GM19193 (cell line): ENCODE data around the gene MTMR11.

Source experiments
- POLR2A ChIP-seq: IDR thresholded peaks from 4 replicates; pipeline ENCODE4 v1.6.1; 2011; ENCODE audit not compliant: insufficient read depth, insufficient read length; ENCODE audit errors: extremely low read depth

Gene MTMR11, protein sequence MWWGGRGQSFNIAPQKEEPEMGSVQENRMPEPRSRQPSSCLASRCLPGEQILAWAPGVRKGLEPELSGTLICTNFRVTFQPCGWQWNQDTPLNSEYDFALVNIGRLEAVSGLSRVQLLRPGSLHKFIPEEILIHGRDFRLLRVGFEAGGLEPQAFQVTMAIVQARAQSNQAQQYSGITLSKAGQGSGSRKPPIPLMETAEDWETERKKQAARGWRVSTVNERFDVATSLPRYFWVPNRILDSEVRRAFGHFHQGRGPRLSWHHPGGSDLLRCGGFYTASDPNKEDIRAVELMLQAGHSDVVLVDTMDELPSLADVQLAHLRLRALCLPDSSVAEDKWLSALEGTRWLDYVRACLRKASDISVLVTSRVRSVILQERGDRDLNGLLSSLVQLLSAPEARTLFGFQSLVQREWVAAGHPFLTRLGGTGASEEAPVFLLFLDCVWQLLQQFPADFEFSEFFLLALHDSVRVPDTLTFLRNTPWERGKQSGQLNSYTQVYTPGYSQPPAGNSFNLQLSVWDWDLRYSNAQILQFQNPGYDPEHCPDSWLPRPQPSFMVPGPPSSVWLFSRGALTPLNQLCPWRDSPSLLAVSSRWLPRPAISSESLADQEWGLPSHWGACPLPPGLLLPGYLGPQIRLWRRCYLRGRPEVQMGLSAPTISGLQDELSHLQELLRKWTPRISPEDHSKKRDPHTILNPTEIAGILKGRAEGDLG

DNA sequence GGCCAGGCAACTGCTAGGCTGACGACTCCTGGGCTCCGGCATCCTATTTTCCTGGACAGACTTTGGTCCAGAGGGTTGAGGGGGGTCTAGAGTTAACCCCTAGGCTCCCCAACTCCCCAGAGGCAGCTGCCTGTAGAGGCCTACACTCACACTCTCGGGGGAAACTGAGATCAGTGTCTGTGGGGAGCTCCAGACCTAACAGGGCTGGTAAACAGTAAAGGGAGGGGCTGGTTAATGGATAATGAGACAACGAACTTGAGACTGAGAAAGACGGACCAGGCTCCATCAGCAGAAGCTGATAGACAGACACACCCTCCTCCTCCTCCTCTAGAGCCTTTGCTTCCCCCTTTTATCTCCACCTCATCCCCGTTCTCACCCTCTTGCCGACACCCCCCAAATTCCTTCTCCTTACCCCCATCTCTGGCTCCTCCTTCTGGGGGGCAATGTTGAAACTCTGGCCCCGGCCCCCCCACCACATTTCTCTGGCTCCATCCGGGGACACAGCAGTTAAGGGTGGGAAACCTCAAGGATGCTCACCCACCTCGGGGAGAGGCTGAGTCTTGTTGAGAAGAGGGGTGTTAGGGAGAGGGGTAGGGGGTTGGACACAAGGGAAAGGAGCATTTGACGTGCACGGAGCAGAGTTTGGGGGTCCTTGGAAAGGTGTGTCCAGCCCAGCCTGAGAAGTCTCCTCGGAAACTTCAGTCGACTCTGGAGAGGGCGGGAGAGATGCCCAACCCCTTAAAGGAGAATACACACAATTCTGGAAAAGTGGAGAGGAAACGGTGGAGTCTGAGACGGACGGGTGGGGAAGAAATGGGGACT lies at the start of gene MTMR11:
Gene MTMR11 (minus strand): TSS at position 710 of the 822 bp plus-strand sequence. CDS start 232 bp downstream, at position 478.
- TF ChIP-seq POLR2A = no peak

DNA sequence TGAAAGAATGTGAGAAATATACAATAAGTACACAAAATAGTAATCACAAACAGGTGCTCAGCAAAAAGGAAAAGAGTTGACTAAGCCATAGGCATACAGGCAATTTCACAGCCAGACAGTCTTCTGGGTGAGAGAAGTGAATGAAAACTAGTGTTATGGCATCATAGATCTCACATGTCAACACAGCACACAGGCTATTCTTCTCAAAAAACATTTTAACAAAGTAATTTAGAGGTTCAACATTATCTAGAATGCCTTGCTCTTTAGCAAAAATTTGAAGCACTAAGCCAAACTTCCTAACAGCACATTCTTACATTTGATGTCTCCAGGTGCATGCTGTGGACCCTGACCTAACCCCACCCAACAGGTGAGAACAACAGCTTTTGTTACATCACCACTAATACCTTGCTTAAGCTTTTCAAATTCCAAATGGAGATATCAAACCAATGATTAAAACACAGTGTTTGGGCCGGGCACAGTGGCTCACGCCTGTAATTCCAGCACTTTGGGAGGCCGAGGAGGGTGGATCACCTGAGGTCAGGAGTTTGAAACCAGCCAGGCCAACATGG lies 43.4 kb upstream of the MTMR11 start:
- TF ChIP-seq POLR2A = no peak

DNA sequence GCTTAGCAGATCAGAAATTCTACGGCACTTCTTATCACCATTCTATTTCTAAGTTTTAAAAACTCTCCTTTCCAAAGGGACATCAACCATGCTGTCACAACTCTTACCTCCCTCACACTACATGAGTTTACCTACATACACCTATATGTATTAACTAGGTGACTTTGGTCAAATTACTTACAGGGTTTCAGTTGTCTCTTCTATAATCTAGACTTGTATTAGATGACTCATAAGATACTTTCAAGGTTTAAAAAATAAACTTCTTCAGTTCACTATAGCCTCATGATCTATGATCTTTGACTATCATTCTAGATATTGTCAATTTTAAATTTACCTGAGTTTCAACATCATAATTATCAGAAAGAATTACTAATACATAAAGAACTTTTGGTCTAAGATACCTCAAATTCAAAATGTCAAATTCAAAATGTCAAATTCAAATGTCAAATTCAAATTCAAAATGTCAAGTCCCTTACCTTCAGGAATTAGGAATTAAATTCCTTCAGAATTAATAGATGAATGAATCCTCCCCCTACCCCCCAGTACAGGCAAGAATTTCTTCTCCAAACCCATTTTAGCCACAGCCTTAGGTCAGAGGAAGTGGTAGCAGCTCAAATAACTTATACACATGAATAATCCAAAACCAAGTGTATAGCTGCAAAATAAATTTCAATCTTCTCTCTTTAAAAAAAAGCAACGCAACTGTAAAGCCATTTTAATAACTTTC lies 42.7 kb upstream of the MTMR11 start:
- TF ChIP-seq POLR2A = no peak

DNA sequence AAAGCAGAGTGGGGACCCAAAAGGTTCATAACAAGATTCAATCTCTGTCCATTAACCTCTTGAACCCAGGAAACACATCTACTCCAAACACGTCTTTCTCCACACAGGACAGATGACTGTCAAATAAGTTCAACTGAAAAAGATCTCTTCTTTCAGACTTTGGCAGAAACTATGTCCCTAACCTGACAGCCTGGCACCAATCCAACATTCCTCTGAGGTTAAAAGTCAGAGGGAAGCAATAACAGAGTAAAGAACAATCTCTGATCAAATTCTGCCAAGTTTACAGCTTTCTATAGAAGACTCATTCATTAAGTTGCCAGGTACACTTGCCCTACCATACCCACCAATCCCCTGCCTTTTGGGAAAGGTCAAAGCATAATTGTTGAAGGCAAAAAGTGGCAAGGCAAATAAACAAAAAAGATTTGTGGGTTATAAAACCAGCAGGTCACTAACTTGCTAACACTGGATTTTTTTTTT lies 41.9 kb upstream of the MTMR11 start:
- no peak for TF ChIP-seq POLR2A

DNA sequence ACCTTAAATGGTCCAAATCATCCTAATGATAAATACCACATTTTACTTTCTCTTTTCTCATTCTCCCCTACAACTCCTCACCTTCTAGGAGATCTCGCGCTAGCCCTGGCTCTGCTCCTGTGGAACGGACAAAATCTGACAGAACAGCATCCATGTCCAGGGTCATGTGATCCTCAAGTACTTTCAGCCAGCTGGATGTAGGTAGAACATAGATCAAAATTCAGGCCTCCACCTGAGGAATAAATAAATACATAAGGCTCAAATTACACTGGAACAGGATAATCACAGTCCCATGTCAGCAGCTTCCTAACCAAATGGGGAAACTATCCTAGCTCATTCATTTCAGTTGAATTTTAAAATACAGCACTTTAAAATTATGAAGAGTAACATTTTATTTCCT lies 40.7 kb upstream of the MTMR11 start:
- TF ChIP-seq POLR2A = no peak

DNA sequence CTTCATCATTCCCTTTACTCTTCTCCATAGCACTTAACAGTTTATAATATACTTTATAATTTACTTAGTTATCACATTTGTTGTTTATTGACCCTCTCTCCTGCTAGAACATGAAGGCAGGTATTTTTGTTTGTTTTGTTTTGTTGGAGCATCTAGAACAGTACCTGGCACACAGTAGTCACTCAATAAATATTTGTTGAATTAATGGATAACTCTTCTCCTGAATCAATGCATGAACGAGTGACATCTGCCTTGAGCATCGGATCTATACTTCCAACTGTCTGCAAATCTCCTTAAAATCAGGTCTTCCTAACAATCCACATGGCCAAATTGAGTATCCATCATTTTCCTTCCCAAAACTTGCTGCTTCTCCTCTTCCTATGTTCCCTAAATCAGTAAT lies 35.9 kb upstream of the MTMR11 start:
- TF ChIP-seq POLR2A = no peak

DNA sequence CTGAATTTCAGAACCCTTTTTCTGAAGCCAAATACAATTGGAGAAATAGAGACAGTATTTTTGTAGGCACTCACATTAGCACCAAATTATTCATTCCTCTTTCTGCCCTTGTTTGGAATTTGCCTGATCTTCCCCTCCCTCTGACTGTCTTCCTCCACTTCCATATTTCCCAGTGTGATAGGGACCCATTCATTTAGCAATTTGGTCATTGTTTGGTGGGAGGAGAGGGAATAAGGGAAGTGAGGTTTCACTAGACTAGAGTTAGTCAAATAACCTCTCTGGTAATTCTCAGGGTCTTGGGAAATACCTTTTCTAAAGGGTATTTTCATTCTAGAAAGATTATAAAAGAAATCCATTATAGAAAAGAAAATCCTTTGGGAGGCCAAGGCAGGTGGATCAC lies 31.0 kb upstream of the MTMR11 start:
- TF ChIP-seq POLR2A = no peak

DNA sequence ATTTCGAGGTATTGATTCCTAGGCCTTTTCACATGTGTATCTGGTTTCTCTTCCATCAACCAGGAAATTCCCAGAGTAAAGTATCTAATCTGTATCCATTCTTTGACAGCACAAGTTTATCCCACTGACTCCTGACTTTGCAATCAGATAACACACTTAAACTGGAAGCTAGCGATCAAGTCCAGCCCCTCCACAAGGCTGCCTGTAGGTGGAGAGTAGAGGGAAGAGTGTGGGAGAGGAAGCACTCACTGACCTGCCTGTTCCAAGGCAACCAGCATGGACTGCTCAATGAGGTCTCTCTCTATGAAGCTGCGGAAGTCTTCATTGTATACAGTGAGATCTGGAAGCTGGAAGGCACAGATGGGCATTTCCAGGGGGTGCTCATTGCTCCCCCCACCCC lies 30.4 kb upstream of the MTMR11 start:
- no peak for TF ChIP-seq POLR2A

DNA sequence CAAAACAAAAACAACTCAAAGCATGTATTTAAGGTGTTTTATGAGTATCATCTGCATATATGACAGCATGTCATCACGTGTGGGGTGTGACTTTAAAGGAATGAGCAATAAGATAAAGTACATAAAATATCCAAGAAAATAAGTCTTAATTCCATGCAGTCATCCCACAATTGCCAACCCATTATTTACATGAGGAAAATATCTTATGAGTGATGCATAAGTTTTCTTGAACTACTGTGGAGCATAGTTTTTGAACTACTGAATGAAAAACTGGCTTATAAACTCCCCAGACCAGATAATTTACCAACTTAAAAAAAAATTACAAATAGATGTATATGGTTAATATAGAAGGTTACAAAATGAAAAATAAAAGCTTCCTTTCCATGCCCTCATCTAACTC lies 29.7 kb upstream of the MTMR11 start:
- TF ChIP-seq POLR2A = no peak

DNA sequence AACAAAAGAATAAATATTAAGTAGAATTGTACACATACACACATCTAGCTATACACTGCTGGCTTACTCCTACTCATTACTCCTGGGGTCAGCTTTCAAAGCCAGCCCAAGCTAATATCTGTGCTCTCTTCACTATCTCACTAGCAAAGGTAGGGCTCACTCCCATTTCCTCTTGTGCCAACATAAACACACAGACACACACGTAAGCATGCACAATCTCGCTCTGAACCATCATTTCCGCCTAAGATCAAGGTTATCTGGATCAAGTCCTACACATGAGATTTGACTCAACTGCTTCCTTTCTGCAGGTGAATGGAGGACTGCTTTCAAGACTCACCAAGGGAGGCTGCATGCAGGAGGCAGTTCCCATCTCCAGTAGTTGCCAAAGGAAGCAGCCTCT lies 28.8 kb upstream of the MTMR11 start:
- no peak for TF ChIP-seq POLR2A

DNA sequence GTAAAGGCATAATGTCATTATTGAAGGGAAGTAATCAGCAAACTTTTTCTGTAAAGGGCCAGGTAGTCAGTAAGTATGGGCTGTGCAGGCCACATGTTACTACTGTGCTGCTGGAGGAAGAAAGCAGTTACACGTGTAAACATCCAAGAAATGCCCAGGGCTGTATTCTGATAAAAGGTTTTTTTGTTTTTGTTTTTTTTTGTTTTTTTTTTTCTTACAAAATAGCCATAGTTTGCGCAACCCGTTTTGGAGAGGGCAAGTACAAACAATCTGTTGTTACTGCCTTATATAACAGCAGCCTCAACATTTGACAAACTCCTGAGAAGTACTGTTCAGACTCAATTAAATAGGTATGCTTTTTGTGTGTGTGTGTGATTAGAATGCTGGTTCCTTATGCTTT lies 26.7 kb upstream of the MTMR11 start:
- no peak for TF ChIP-seq POLR2A

DNA sequence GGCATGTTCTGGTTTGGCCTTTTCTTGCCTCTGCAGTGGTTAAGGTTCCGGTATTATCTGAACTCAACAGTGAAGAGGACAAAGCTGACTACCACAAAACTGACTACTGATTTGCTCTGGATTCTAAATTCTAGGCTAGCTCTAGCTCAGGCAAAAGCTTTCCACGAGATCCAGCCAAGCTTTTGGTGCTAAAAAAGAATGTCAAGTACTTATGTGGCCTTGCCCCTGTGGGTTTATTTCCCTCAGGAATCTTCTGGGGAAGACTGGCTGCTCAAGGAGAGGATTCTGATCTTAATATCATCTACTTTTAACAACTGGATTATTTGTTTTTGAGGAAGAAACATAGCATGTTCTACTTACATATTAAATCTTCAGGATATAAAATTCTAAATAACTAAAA lies 26.1 kb upstream of the MTMR11 start:
- no peak for TF ChIP-seq POLR2A

DNA sequence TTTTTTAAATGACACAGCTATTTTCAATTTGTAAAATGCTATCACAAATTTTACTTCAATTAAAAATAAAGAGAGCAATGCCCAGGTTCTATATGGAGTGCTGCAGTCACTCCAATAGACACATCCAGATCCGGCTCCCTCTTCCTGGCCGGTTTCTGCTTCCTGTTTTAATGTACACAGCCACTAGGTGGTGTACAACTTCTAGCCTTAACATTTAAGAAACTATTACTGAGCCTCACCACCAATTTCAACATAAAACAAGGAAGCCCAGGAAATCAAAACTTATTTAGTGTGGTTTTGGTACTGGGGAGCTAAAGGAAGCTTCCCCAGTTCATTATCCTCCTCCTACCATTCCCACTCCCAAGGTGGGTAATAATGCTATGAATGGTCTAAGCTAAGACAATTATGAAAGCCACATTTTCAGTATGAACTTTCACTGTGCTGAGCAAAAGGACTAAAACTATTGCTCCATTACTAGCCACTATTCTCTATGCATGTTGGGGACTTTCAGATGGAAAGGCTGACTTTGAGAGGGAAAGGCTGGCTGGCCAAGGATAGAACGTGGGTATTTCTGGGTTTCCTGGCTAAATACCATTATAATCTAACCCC lies 25.5 kb upstream of the MTMR11 start:
- TF ChIP-seq POLR2A = no peak

DNA sequence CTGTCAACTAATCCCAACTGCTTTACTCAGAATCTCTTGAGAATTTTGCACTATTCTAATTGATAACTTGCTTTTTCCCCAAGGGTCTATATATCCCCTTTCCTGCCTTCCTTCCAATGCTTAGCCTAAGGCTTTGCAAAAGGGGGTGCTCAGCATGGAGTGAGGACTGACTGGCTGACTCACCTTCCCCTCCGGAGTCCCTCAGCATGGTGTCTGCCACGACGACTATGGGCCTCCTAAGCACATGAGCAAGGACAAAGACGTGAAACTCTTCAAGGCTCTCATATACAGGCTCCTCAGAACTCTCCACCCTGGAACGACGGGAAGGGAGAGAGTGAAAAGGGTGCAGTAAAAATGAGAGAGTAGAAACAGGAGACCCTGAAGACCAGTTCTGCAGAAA lies 13.2 kb upstream of the MTMR11 start:
- TF ChIP-seq POLR2A = no peak
